ENCODE data around the gene NRF1. TPM values are rescaled to one million over a fixed set of nuclear protein-coding genes. Genes with fewer than 3 reads are reported as not detected.

NRF1 gene
- total RNA-seq, 1 donor from 2014 or later, result 29.7 TPM

DNA sequence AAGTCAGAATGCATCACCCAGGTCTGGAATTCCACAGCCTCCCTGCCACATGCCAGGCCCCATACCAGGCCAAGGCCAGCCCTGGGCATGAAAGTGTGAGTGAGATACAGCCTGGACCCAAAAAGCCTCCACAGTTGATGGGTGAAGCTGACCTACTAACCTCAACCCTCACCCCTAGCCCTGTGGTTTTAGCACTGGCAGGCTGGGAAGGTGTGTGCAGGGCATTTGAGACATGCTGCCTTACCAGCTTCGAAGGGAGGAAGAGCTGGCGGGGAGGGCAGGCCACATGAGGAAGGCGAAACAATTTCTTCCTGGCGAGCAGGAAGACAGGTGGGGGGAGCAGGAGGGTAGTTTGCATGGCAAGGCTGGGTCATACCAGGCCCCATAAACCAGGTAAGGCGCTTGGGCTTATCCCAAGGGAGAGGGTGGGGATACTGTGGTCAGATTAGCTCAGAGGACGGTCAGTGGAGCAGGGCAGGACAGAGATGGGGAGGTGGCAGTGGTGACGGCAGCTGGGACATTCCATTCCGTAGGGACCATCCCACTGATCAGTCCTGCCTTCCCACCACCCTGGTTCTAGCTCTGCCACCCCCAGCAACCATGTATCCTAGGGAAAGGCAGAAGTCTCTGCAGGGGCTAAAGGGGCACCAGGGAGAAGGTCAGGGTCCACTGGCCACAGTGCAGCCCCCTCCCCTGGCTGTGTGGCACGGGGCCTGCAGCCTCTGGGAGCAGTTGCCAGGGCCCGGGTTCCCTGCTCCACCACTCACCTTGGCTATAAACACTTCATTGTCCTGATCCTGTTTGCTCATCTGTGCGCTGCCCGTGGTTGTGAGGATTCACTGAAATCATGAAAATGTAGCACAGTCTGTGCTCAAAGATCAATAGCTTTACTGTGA lies 155.8 kb downstream of the NRF1 start:
- peak overlapping the region; percentile 31 for H3K27ac Mint-ChIP-seq
- TF ChIP-seq CTCF (IDR thresholded peaks at IDR 0.05; ENCODE audit: unreplicated experiment), result no peak

DNA sequence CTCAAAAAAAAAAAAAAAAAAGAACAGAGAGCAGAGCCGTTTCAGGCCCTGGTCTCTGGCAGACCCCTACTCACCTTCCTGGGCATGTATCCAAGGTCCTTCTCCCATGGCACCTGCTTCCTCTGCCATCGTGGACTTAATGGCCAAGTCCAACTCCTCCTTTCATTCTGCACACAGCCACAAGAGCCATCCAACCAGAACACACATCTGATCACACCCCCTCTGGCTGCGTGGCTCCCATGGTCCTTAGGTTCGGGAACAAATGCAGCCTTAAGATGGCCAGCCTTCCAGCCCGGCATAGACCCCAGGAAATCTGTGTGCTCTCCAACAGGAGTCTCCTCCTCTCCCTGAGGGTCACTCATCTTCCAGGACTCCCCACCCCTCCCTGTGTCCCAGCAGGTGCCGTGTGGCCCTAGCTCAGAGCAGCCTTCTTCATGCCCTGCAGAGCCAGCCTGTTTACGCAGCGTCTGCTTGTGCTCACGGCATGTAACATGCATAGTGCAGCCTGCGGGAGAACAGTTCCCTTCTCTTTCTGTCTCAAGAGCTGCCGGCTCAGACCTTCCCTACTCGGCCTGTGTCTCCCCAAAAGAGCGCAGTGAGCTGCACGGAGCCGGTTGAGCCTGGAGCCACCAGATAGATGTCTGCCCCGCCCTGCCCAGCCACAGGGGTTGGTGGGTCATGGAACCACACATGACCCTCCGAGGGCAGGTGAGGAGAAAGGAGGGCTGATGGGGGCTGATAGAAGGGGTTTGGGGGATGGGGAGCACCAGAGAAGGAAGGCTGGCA lies 157.3 kb downstream of the NRF1 start:
- no peak overlapping the region for H3K4me3 Mint-ChIP-seq (ENCODE audit: low read depth)
- H3K36me3 Mint-ChIP-seq (ENCODE audit: insufficient read depth), result peaks cover 11% of the 10 kb centered on the region
- H3K27ac Mint-ChIP-seq, result no peak overlapping the region
- DNase-seq (ENCODE audit: low spot score, unreplicated experiment), result no peak
- no peak for TF ChIP-seq CTCF (IDR thresholded peaks at IDR 0.05; ENCODE audit: unreplicated experiment)
- H3K9me3 Mint-ChIP-seq (ENCODE audit: low read depth), result no peaks in the 10 kb centered on the region
- no peaks in the 10 kb centered on the region for H3K27me3 Mint-ChIP-seq
- H3K4me1 Mint-ChIP-seq (ENCODE audit: low read depth), result peaks cover 2% of the 10 kb centered on the region

More for the DNA sequence above, 155.8 kb downstream of the NRF1 start:
- peaks cover 2% of the 10 kb centered on the region for H3K4me1 Mint-ChIP-seq (ENCODE audit: low read depth)
- H3K4me3 Mint-ChIP-seq (ENCODE audit: low read depth), result no peak overlapping the region
- no peak for DNase-seq (ENCODE audit: low spot score, unreplicated experiment)
- no peaks in the 10 kb centered on the region for H3K9me3 Mint-ChIP-seq (ENCODE audit: low read depth)
- H3K36me3 Mint-ChIP-seq (ENCODE audit: insufficient read depth), result peaks cover 17% of the 10 kb centered on the region
- no peaks in the 10 kb centered on the region for H3K27me3 Mint-ChIP-seq

DNA sequence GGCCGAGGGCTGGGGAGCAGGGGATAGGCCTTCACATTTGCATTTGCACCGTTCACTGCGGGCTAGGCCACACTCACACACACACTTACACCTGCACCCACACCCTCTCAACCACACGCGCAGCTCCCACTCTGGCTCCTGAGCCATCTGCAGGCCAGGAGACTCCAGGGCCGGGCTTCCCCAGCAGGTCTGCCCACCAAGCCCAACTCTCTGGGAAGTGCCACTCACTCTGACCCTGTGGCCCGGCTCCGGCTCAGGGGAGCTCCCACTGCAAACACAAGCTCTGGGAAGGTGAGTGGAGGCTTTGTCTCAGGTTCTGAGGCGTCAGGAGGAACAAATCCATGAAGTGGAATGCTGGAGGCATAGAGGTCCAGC lies 157.9 kb downstream of the NRF1 start:
- Mint-ChIP-seq H3K4me1 (ENCODE audit: low read depth) (peaks cover 2% of the 10 kb centered on the region), H3K36me3 (ENCODE audit: insufficient read depth) (peaks cover 11% of the 10 kb centered on the region), H3K27me3 (no peaks in the 10 kb centered on the region), H3K9me3 (ENCODE audit: low read depth) (no peaks in the 10 kb centered on the region), H3K4me3 (ENCODE audit: low read depth) (no peak overlapping the region), H3K27ac (no peak overlapping the region)
- TF ChIP-seq CTCF (IDR thresholded peaks at IDR 0.05; ENCODE audit: unreplicated experiment), result no peak
- no peak for DNase-seq (ENCODE audit: low spot score, unreplicated experiment)

DNA sequence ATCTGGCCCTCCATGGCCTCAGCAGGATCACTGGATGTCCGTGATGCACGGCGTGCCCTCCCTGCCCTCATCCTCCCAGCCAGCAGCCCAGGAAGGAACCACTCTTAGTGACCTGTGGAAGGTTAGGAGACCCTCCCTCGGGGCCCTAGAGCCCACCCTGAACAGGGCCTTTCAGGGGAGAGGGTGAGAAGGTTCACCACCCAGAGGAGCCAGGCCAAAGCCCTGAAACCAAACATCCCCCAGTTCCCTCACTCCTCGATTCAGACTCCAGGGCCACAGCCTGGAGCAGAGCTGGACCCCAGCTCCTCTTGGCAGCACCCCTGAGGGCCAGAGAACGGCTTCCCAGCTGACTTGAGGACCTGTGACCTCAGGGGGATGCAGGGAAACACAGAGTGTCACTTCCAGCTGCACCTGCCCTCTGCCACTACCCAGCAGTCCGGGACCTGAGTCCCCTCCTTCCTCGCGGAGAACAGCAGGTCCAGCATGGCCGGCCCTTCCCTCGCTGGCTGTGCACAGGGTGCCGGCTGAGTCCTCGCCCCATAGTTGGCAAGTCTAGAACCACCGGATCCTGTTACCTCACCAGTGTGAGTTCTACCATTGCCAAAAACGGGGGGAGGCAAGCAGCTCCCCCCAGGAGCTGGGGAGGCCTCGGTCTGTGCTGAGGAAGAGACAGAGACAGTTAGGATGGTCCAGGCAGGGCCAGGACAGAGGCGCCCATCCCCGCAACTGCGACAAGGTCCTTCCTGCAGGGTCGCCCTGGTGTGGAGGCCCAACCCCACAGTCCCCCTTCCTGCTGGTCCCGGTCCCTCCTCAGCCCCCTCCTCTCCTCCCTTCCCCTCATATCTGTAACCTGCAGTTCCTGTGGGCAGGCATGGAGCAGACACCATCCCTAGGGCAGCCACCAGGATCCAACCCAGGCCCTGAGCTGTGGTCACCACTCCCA lies 158.6 kb downstream of the NRF1 start:
- DNase-seq (ENCODE audit: low spot score, unreplicated experiment), result no peak
- TF ChIP-seq CTCF (IDR thresholded peaks at IDR 0.05; ENCODE audit: unreplicated experiment), result no peak
- Mint-ChIP-seq H3K27ac (no peak overlapping the region), H3K36me3 (ENCODE audit: insufficient read depth) (peaks cover 11% of the 10 kb centered on the region), H3K27me3 (no peaks in the 10 kb centered on the region), H3K4me3 (ENCODE audit: low read depth) (no peak overlapping the region), H3K9me3 (ENCODE audit: low read depth) (no peaks in the 10 kb centered on the region), H3K4me1 (ENCODE audit: low read depth) (peaks cover 2% of the 10 kb centered on the region)

All from progenitor cell of endocrine pancreas (in vitro differentiated cells).